C4-2B (cell line): ENCODE measurements around the gene ADAM22.

ENCODE experiments used
- ZFX ChIP-seq: fragments of 450-650 bp; IDR thresholded peaks from 2 replicates; pipeline ENCODE4 v1.6.1; 2017
- TF ChIP-seq, protein P1 (sequence below): fragments of 450-650 bp; conservative IDR thresholded peaks from 2 replicates; pipeline ENCODE4 v1.5.1; 2017; ENCODE audit warnings: mild to moderate bottlenecking

DNA sequence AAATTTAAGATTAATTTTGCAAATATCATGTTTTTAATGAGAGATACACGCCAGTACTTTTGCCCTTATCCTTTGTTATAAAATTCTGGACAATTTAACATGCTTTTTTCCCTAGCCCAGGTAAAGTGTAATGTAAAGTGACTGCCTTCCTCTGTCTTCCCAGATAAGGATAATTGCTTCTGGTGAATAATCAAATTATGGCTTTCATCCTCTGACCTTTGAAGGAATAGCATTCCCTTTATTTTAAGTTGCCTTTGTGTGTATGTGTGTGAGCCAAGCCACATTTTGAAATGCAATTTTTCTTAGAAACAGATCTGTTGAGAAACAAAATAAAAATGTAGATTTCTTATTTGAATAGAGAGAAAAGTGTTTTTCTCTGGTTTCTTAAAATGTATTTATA, 107.5 kb downstream of the ADAM22 start:
- TF ChIP-seq, protein P1, sequence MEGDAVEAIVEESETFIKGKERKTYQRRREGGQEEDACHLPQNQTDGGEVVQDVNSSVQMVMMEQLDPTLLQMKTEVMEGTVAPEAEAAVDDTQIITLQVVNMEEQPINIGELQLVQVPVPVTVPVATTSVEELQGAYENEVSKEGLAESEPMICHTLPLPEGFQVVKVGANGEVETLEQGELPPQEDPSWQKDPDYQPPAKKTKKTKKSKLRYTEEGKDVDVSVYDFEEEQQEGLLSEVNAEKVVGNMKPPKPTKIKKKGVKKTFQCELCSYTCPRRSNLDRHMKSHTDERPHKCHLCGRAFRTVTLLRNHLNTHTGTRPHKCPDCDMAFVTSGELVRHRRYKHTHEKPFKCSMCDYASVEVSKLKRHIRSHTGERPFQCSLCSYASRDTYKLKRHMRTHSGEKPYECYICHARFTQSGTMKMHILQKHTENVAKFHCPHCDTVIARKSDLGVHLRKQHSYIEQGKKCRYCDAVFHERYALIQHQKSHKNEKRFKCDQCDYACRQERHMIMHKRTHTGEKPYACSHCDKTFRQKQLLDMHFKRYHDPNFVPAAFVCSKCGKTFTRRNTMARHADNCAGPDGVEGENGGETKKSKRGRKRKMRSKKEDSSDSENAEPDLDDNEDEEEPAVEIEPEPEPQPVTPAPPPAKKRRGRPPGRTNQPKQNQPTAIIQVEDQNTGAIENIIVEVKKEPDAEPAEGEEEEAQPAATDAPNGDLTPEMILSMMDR, result no peak
- no peak for TF ChIP-seq ZFX
